Measurements from ENCODE around the gene NCOA1.

The NCOA1 gene

GRCh38 chr2:24453379-24454073 is 37.5 kb upstream of the NCOA1 start (continued):
- TF ChIP-seq HOXA7 (CRISPR knock-in tag; IDR thresholded peaks at IDR 0.05; ENCODE audit: borderline replicate concordance) (no peak), ZNF48 (tag by site-specific recombination; IDR thresholded peaks at IDR 0.05) (no peak)

- H3K4me3 ChIP-seq (ENCODE audit: low read depth, low read length): no peak overlapping the region
- CTCF ChIA-PET: interaction anchor here (0.6 to 0.7 kb wide), 3 partner anchors 16 to 67 kb away, joined by 3 read pairs; no protein-coding TSS in a partner anchor
These were observed 36.8 kb upstream of the NCOA1 start for GRCh38 chr2:24454294-24454693.

GRCh38 chr2:24456599-24457556 is 34.2 kb upstream of the NCOA1 start:
- Histone ChIP-seq H3K36me3 (ENCODE audit: control insufficient read depth in 2 of 2, insufficient read depth in 1 of 2, low read length in 2 of 2) (no peaks in the 10 kb centered on the region), H3K27ac (ENCODE audit: extremely low read depth, low read depth, low read length) (no peak overlapping the region), H3K4me1 (ENCODE audit: control insufficient read depth, insufficient read depth, low read length) (no peaks in the 10 kb centered on the region), H3K4me3 (ENCODE audit: low read depth, low read length) (no peak overlapping the region), H3K9me3 (ENCODE audit: control insufficient read depth, insufficient read depth, low read depth, low read length) (no peaks in the 10 kb centered on the region)
- CTCF ChIA-PET: interaction anchor here (0.5 to 2.2 kb wide), 4 partner anchors 35 to 862 kb away, joined by 3 to 7 read pairs (median 4); no protein-coding TSS in a partner anchor
- POLR2A ChIA-PET: no interaction called here
- TF ChIP-seq WT1 (tag by site-specific recombination; IDR thresholded peaks at IDR 0.05) (no peak), ZNF501 (tag by site-specific recombination; IDR thresholded peaks at IDR 0.05) (no peak), ZNF404 (tag by site-specific recombination; IDR thresholded peaks at IDR 0.05) (no peak), ZNF184 (tag by site-specific recombination; IDR thresholded peaks at IDR 0.05) (no peak), ZSCAN4 (tag by site-specific recombination; IDR thresholded peaks at IDR 0.05) (peak; percentile 43; the same call in 1 of the 2 replicates), ZNF449 (tag by site-specific recombination; IDR thresholded peaks at IDR 0.05) (no peak), ZNF639 (tag by site-specific recombination; IDR thresholded peaks at IDR 0.05) (no peak)

More at GRCh38 chr2:24454294-24454693, 36.8 kb upstream of the NCOA1 start:
- H3K4me1 ChIP-seq (ENCODE audit: control insufficient read depth, insufficient read depth, low read length): no peaks in the 10 kb centered on the region
- H3K9me3 ChIP-seq (ENCODE audit: control insufficient read depth, insufficient read depth, low read depth, low read length): no peaks in the 10 kb centered on the region
- POLR2A ChIA-PET: interaction anchor here (0.6 kb wide), 1 partner anchor 97 kb away, joined by 3 read pairs; no protein-coding TSS in a partner anchor
- no peak overlapping the region for H3K27ac ChIP-seq (ENCODE audit: extremely low read depth, low read depth, low read length)
- H3K36me3 ChIP-seq (ENCODE audit: control insufficient read depth in 2 of 2, insufficient read depth in 1 of 2, low read length in 2 of 2): no peaks in the 10 kb centered on the region
- TF ChIP-seq ZNF571 (tag by site-specific recombination; IDR thresholded peaks at IDR 0.05) (no peak), ZBTB21 (tag by site-specific recombination; IDR thresholded peaks at IDR 0.05) (no peak), ZNF692 (tag by site-specific recombination; IDR thresholded peaks at IDR 0.05) (no peak), ZNF777 (tag by site-specific recombination; IDR thresholded peaks at IDR 0.05; ENCODE audit: borderline replicate concordance) (no peak), ZFP3 (tag by site-specific recombination; IDR thresholded peaks at IDR 0.05; ENCODE audit: low read depth) (no peak), ZNF621 (tag by site-specific recombination; IDR thresholded peaks at IDR 0.05) (no peak), ZBTB17 (tag by site-specific recombination; IDR thresholded peaks at IDR 0.05) (no peak), ZEB2 (tag by site-specific recombination; IDR thresholded peaks at IDR 0.05) (no peak), PATZ1 (tag by site-specific recombination; IDR thresholded peaks at IDR 0.05) (no peak), ZNF112 (tag by site-specific recombination; IDR thresholded peaks at IDR 0.05) (no peak), ZBTB48 (tag by site-specific recombination; IDR thresholded peaks at IDR 0.05) (no peak), ZBTB7A (tag by site-specific recombination; IDR thresholded peaks at IDR 0.05; ENCODE audit: low read depth) (no peak)
